Measurements from ENCODE around the gene LRRC3.

The LRRC3 gene

DNA sequence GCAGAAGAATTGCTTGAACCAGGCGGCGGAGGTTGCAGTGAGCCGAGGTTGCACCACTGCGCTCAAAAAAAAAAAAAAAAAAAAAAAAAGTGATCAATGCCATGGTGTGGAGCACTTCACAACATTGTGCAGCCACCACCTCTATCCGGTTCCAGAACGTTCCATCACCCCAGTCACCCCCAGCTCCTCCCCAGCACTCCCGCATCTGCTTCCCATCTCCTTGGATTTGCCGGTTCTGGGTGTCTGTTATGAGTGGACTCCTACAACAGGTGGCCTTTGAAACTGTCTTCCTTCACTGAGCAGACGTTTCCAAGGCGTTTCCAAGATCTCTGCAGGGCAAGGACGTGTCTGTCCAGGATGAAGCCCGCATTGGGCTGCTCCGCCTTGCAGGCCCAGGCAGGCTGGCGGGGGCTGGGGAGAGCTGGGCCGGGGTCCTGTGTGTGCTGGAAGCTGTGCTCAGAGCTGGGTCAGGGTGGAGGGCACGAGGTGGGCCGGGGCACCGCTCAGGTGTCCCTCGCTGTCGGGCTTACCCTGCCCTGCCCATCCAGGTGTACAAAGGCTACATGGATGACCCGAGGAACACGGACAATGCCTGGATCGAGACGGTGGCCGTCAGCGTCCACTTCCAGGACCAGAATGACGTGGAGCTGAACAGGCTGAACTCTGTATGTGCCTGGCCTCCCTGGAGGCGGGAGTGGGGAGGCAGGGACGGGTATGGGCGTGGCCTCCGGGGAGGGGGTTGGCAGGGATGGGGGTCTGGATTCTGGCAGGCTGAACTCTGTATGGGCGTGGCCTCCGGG lies 14.9 kb upstream of the LRRC3 start:
- no peak for DNase-seq

DNA sequence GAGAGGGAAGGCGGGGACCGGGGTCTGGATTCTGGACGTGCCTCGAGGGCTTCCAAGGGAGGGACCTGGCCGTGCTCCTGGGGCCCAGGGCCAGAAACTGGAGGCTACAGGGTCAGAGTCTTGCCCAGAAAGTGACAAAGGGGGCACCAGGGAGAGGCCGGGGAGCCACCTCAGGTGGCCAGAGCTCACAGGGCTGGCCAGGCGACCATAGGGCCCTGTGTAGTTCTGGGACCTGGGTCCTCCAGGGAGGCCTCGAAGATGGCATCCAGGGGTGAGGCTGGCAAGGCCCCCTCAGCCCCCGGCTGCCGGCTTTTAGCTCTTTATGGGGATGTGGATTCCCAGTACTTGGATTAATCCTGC lies 14.3 kb upstream of the LRRC3 start:
- DNase-seq: no peak

DNA sequence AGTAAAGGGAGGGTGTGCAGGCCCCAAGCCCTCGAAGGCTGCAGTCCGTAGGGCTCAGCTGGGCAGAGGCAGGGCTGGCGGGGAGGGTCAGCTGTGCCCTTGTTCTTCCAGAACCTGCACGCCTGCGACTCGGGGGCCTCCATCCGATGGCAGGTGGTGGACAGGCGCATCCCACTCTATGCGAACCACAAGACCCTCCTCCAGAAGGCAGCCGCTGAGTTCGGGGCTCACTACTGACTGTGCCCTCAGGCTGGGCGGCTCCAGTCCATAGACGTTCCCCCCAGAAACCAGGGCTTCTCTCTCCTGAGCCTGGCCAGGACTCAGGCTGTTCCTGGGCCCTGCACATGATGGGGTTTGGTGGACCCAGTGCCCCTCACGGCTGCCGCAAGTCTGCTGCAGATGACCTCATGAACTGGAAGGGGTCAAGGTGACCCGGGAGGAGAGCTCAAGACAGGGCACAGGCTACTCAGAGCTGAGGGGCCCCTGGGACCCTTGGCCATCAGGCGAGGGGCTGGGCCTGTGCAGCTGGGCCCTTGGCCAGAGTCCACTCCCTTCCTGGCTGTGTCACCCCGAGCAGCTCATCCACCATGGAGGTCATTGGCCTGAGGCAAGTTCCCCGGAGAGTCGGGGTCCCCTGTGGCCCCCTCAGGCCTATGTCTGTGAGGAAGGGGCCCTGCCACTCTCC lies 13.6 kb upstream of the LRRC3 start:
- no peak for DNase-seq

DNA sequence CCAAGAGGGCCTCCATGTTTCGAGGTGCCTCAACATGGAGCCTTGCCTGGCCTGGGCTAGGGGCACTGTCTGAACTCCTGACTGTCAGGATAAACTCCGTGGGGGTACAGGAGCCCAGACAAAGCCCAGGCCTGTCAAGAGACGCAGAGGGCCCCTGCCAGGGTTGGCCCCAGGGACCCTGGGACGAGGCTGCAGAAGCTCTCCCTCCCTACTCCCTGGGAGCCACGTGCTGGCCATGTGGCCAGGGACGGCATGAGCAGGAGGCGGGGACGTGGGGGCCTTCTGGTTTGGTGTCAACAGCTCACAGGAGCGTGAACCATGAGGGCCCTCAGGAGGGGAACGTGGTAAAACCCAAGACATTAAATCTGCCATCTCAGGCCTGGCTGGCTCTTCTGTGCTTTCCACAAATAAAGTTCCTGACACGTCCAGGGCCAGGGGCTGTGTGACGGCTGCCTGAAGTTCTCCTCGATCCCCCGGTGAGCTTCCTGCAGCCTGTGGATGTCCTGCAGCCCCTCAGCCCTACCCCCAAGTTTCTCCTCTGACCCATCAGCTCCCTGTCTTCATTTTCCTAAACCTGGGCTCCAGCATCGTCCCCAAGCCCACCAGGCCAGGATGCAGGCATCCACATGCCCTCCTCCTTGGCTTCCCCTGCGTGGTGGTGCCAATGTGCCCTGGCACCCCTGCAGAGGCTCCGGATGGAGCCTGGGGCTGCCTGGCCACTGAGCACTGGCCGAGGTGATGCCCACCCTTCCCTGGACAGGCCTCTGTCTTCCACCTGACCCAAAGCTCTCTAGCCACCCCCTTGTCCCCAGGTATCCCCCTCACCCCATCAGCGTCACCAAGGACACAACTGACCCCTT lies 12.8 kb upstream of the LRRC3 start:
- no peak for DNase-seq

DNA sequence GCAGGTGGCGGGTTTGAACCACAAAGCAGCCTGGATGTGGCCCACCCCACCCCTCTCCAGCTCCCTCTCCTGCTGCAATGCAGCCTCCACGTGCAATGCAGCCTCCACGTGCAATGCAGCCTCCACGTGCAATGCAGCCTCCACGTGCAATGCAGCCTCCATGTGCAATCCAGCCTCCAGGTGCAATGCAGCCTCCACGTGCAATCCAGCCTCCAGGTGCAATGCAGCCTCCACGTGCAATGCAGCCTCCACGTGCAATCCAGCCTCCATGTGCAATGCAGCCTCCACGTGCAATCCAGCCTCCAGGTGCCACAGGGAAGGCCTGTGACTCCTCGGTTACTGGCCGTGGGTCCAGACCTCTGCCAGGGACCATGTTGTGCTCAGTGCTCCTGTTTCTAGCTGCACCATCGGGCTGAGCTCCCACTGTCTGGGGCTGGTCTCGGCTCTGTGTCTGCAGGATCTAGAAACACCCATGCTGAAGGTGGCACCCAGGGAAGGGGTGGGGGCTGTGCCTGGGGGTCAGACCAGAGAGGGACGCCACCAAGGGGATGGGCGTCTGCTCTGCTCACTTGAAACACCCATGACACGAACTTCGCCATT lies 11.9 kb upstream of the LRRC3 start:
- DNase-seq: no peak

DNA sequence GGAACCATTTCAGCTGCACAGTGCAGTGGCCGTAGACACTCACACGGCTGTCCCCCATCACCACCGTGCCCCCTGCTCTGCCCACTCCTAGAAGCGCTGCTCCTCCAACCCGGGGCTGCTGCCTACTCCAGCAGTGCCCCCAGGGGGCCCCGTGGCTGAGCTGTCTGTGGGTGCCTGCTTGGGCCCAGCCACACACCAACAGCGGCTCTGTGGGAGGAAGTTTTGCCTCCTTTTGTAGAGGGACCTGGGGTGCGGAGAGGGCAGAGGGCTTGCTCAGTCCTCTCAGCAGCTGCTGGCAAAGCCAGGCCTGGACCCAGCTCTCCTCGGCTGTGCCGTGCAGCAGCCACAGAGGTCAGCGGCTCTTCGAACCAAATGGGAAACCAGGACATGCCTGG lies 11.4 kb upstream of the LRRC3 start:
- DNase-seq: no peak

DNA sequence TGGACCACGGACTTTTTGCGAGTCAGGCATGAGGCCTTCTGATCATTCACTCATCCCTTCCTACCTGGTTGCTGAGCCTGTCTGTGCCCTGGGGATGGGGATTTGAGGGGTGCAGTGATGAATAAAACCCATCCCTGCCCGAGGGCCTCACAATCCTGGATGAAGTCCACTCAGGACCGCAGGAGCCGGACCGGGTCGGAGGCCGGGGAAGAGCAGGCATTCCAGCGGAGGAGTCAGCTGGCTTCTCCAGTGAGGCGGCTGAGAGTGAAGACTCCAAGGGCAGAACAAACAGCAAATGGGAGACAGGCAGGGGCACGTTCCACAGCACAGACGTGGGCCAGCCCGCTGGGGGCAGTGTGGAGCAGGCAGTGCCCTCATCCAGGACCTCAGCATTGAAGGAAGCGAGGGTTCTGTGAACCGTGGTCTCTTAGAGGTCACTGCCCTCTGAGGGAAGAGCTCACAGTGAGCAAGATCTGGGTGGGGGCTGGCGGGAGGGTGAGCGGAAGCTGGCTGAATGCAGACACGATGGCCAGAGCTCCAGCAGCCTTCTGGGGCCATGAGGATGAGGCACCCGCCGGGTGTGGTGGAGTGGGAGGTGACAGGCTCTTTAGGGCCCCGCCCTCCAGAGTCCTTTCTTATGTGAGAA lies 10.9 kb upstream of the LRRC3 start:
- DNase-seq: no peak

DNA sequence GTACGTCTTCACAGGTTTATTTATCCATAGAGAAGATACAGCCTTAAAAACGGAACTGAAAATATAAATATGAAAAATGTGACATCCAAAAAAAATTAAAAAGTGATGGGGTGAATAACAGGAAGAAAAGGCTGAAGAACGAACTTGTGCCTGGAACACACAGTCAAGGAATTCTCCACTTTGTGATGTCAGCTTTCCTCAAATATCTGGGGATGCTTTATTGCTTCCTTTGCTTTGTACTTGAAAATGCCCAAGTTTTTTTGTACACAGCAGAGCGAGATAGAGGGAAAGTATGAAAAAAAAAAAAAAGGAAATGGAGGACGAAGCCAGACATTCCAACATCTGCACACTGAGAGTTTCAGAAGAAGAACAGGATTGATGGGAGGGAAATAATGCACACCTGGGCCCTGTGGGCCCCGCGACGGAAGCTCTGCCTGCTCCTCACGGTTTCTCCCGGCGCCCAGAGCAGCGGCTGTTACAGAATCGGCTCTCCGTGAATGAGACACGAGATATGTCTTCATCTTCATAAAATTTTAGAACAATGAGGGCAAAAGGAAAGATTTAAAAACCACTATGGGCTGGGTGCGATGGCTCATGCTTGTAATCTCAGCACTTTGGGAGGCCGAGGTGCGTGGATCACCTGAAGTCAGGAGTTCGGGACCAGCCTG lies 10.0 kb upstream of the LRRC3 start:
- no peak for DNase-seq

DNA sequence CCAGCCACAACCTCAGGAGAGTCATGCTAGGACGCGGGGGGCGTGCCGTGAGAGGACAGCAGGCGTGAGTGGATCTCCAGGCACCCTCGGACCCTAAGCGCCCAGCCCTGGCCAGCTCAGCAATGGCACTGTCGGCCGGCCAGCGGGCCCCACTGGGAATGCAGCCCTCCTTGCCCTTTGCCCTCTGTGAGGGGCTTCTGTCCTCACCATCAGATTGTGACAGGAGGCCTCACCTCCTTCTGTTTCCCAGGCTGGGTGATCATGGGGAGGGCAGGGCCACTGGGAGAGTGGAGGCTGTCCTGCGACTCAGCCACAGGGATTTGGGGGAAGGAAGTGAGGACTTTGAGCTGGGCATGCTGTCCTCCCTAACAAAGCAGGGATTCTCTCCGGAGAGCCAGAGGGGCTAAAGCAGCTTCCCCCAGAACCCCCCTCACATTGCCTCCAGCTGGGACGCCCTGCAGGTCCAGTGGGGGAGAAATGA lies 6.6 kb upstream of the LRRC3 start:
- no peak for DNase-seq

DNA sequence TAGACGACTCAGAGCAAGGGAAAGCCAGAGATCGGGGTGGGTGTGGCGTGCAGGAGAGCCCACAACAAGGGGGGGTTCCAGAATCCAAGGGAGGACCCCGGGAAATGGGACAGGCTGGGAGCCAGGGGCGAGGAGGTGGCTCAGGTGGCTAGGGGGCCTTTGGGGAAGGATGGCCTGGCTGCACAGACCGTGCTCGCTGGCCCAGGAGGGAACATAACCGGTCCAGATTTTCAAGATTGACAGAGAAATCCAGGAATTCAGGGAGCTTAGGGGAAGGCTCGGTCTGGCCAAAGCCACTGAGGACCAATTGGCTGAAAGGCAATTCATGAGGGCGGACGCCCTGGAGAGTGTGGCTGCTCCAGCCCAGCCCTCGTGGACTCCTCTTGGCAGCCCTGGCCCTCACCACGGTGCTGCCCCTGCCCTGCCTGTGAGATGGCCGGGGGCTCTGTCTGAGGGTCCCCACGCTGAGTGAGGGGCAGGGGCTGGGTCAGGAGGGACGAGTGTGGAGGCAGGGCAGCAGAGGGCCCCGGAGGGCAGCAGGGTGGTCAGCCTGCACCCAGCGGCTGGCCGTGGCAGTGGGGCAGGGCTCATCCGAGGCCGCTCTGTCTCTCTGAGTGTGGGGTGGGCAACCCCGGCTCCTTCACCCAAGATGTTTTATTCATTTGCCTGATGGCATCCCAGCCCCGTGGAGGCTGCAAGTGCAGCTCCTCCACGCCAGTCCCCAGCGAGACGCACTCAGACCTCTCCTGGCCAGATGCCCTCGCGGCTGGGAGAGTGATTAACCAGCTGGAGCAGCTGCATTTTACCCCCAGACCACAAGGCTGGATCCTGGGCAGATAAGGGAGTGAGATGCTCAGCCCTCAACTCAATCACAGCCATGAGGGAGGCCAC lies 5.6 kb upstream of the LRRC3 start:
- DNase-seq: no peak

DNA sequence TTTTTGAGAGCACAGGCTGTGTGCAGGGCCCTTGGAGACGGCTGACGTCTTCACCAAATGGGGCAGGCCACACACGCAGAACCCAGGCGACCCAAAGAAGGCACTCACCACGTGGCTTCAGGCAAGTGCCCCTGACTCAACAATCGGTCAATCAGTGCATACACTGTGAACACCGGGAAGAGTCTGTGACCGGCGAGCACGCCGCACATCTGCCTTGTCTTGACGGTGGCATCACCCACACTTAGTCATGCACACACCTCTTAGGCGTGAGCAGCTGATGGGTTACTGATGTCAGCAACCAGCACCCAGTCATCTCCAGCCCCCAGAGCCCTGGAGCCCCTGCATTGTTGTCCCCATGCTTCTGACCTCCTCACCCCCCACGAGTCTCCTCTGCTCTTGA lies 4.9 kb upstream of the LRRC3 start:
- no peak for DNase-seq

DNA sequence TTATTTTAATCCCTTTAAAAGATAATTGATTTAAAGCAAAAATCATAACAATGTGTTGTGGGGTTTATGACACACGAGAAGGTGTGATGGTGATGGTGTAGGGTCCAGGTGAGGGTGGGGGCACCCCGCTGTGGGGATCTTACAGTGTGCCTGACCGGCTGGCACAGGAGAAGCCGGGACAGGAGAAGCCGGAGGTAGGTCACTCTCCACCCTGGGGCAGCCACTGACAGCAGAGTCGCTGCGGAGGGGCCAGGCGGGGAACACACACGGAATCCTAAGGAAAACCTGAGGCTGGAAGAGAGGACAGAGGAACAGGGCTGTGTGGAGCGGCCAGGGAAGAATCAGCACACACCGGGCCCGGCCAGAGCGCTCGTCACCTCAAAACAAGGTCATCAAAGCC lies 4.3 kb upstream of the LRRC3 start:
- no peak for DNase-seq

DNA sequence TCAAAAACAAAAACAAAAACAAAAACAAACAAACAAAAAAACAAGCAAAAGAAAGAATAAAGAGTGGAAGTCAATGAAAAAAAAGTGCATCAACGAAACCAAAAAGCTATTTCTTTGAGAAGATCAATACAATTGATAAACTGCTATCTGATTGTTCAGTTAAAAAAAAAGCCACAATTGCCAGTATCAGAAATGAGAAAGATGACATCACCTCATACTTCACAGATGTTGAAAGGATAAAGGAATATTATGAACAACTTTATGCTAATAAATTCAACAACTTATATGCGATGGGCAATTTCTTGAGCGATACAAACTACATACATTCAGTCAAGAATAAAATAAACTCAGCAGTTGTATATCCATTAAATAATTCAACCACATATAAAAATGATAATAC lies 2.2 kb upstream of the LRRC3 start:
- DNase-seq: no peak

DNA sequence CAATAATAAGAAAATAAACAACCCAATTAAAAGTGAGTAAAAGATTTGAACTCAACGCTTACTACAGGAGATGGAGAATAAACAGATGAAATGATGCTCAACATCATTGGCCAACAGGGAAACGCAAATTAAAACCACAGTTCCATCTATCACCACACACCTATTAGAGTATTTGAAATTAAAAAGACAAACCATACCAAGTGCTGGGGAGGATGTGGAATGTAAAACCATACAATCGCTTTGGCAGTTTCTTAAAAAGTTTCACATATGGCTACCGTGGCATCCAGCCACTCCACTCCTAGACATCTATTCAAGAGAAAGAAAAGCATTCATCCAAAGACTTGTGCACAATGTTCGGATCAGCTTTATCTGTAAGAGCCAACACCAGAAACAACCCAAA lies 1.3 kb upstream of the LRRC3 start:
- DNase-seq: no peak

DNA sequence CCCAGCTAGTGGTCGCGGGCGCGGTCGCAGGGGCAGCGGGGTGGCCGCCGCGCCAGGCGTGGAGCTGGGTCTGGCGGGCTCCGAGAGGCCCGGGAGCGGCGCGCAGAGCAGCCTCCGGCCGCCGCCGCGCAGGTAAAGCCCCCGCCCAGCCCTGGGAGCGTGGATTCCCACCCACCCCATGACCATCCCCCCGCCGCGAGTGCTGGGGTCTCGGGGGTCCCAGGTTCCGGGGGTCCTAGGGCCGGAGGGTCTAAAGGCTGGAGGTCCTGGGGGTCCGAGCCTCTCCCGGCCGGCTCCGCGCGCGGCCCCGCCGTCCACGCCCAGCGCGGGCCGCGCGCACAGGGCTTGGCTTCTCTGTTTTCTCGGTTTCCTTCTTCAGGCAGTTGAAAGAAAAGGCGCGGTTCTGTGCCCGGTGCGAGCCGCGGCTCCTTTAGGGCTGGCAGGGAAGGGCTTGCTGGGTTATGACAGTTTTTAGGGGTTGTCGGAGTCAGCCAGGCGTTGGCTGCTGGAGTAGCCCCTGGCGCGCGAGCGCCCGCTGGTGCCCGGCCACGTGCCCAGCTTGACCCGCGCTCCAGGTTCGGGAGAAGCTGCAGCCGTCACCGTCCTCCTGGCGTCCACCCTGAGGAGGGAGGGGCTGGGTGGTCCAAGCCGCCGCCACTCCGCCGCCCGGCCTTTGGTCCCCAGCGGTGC lies 359 bp downstream of the LRRC3 start:
- DNase-seq: no peak

DNA sequence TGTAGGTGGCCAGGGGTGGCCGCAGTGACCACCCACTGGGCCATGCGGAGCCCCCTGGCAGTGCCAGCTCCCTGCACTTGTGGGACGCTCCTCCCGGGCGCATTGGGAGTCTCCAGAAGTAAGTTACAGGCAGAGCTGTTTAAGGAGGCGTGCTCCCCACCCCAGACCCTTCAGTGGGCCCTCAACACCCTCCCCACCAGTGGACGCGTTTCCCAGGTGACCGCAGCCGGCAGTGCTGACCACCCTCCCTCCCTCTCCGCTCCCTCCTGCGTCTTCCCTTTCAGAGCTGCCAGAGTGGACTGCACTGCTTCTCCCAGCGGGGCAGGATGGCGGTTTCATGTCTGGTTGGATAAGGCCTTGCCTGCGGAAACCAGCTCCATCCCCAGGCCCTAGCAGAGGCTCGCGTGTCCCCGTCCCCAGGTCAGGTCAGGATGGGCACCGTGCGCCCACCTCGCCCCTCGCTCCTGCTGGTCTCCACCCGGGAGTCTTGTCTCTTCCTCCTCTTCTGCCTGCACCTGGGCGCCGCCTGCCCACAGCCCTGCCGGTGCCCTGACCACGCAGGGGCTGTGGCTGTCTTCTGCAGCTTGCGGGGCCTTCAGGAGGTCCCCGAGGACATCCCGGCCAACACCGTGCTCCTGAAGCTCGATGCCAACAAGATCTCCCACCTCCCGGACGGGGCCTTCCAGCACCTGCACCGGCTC lies 1.1 kb downstream of the LRRC3 start:
- no peak for DNase-seq

DNA sequence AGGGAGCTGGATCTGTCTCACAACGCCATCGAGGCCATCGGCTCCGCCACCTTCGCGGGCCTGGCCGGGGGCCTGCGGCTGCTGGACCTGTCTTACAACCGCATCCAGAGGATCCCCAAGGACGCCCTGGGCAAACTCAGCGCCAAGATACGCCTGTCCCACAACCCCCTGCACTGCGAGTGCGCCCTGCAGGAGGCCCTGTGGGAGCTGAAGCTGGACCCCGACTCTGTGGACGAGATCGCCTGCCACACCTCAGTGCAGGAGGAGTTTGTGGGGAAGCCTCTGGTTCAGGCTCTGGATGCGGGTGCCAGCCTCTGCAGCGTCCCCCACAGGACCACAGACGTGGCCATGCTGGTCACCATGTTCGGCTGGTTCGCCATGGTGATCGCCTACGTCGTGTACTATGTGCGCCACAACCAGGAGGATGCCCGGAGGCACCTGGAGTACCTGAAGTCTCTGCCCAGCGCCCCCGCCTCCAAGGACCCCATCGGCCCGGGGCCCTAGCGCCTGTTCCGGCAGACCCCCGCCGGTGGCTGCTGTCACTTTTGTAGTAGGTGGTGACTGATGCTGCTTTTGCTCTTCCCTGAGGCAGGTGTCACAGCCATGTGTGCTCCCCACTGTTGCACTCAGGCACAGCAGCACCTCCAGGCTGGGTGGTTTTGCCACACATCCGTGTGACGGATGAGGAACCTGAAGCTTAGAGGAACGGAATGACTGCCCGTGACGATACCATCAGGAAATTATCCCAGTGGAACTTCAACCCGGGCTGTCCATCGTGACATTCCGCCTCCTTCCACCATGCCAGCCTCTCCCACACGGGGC lies 1.8 kb downstream of the LRRC3 start:
- no peak for DNase-seq

DNA sequence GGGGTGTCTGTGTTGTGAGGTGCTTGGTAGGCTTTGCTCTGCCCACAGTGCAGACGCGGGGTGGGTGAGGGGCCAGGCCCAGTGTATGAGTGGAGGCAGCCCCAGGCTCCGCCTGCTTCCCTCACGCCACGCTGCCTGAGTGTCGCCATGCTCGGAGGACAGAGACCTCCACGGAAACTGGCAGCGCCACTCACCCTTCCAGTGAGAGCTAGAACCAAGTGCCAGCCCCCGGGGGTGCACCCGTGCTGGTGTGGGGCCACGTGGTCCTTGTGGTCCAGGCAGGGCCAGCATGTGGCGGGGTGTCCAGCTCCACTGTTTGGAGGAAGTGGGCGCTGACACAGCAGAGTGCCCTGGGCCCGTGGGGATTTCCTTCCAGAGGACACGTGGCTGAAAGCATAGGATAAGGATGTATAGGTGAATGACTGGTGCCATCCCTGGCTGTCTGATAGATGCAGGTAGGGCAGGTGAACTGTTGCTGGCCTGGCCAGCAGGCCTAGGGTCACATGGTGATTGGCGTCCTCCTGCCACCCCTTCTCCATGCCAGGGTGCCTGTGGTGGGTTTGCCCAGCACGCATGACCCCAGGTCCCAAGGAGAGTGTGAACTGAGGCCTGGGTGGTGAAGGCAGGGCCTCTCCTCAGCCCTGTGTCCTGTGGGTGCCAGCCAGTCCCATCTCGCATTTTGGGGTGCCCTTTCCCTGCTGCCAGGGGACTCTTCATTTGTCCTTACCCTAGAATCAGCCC lies 3.8 kb downstream of the LRRC3 start:
- no peak for DNase-seq
